Measurements from ENCODE around the gene OR1D2. TPM values are rescaled to one million over a fixed set of nuclear protein-coding genes. Genes with fewer than 3 reads are reported as not detected.
"Not testable (repeated sequence)": the region's sequence is repeated elsewhere in the genome, so short reads cannot be mapped to it uniquely, and the experiment has no call there.

OR1D2 gene, protein sequence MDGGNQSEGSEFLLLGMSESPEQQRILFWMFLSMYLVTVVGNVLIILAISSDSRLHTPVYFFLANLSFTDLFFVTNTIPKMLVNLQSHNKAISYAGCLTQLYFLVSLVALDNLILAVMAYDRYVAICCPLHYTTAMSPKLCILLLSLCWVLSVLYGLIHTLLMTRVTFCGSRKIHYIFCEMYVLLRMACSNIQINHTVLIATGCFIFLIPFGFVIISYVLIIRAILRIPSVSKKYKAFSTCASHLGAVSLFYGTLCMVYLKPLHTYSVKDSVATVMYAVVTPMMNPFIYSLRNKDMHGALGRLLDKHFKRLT
- total RNA-seq, result not detected

DNA sequence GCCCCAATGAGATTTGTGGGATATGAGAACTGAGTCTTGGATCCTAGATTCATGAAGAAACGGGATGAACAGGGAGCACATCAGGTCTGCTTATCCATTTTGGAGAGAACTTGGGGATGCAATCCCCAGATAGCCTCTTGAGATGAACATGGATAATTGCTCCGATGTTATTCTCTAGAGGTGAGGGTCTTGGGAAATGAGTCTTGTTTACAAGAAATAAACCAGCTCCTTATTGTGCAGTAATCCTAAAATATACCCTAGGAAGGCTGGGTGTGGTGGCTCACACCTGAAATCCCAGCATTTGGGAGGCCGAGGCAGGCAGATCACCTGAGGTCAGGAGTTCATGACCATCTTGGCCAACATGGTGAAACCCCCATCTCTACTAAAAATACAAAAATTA, at the start of gene OR1D2:
OR1D2 (minus strand) TSS at position 101 of the 400 bp plus-strand sequence. CDS start 11,426 bp downstream, outside the sequence.
- Histone ChIP-seq H3K4me1 (no peaks in the 10 kb centered on the region), H3K36me3 (no peaks in the 10 kb centered on the region), H3K27me3 (no peaks in the 10 kb centered on the region), H3K4me3 (no peak within 1 kb of the TSS), H3K9me3 (peaks cover 0 to 9% (median 2%) of the 10 kb centered on the region in 4 donors), H3K27ac (no peak within 1 kb of the TSS)
- no peak for TF ChIP-seq EP300 (IDR thresholded peaks at IDR 0.05)
- no peak for TF ChIP-seq POLR2AphosphoS5 (IDR thresholded peaks at IDR 0.05)
- TF ChIP-seq, protein P1, sequence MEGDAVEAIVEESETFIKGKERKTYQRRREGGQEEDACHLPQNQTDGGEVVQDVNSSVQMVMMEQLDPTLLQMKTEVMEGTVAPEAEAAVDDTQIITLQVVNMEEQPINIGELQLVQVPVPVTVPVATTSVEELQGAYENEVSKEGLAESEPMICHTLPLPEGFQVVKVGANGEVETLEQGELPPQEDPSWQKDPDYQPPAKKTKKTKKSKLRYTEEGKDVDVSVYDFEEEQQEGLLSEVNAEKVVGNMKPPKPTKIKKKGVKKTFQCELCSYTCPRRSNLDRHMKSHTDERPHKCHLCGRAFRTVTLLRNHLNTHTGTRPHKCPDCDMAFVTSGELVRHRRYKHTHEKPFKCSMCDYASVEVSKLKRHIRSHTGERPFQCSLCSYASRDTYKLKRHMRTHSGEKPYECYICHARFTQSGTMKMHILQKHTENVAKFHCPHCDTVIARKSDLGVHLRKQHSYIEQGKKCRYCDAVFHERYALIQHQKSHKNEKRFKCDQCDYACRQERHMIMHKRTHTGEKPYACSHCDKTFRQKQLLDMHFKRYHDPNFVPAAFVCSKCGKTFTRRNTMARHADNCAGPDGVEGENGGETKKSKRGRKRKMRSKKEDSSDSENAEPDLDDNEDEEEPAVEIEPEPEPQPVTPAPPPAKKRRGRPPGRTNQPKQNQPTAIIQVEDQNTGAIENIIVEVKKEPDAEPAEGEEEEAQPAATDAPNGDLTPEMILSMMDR (IDR thresholded peaks at IDR 0.05), result no peak
- no peak for TF ChIP-seq POLR2A (IDR thresholded peaks at IDR 0.05)
- DNase-seq, result no peak
- WGBS, 2 donors, result 65 to 79% methylated on average over 3 of the region's 3 CpGs
- ATAC-seq (ENCODE audit: low FRiP score in 2 of 2), result no peak

DNA sequence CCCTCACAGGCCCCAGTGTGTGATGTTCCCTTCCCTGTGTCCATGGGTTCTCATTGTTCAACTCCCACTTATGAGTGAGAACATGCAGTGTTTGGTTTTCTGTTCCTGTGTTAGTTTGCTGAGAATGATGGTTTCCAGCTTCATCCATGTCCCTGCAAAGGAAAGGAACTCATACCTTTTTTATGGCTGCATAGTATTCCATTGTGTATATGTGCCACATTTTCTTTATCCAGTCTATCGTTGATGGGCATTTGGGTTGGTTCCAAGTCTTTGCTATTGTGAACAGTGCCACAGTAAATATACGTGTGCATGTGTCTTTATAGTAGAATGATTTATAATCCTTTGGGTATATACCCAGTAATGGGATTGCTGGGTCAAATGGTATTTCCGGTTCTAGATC, 33.3 kb upstream of the OR1D2 start:
- not testable (repeated sequence) for H3K27me3 ChIP-seq; H3K9me3 ChIP-seq; H3K27ac ChIP-seq; H3K36me3 ChIP-seq; DNase-seq; ATAC-seq (ENCODE audit: low FRiP score in 2 of 2); H3K4me3 ChIP-seq; H3K4me1 ChIP-seq
- 79 to 81% methylated on average over 3 of the region's 3 CpGs for WGBS, 2 donors

DNA sequence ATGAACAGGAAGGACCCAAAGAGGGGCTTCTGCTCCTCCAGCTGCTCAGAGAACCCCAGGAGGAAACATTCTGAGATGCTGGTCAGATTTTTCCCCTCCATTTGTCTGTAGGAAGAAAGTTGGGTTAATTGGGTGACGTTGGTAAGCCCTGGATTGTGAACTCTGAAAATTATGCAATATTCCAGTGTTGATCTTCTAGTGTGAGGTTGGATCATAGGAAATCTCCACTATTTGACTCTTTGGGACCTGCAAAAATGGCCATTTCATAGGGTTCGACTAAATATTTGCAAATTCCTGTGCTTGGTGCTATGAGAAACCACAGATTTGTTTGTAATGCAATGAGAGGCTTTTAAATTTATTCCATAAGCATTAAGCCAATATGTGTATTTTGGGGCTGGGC, 23.2 kb upstream of the OR1D2 start, which contains the start of gene OR1G1:
OR1G1 (minus strand) TSS at position 101 of the 400 bp plus-strand sequence; CDS start at position 101, 0 bp downstream.
- WGBS, 2 donors, result 83 to 86% methylated on average over 2 of the region's 2 CpGs
- H3K36me3 ChIP-seq, result no peaks in the 10 kb centered on the region
- H3K4me1 ChIP-seq, result no peaks in the 10 kb centered on the region
- TF ChIP-seq EP300 (IDR thresholded peaks at IDR 0.05), result no peak
- TF ChIP-seq, protein P1 (IDR thresholded peaks at IDR 0.05), result no peak
- no peak for TF ChIP-seq POLR2AphosphoS5 (IDR thresholded peaks at IDR 0.05)
- no peak for TF ChIP-seq POLR2A (IDR thresholded peaks at IDR 0.05)
- H3K27me3 ChIP-seq, result no peaks in the 10 kb centered on the region
- H3K27ac ChIP-seq, result no peak within 1 kb of the TSS
- H3K9me3 ChIP-seq, result no peaks in the 10 kb centered on the region
- ATAC-seq (ENCODE audit: low FRiP score in 2 of 2), result no peak
- DNase-seq, result no peak
- no peak within 1 kb of the TSS for H3K4me3 ChIP-seq

DNA sequence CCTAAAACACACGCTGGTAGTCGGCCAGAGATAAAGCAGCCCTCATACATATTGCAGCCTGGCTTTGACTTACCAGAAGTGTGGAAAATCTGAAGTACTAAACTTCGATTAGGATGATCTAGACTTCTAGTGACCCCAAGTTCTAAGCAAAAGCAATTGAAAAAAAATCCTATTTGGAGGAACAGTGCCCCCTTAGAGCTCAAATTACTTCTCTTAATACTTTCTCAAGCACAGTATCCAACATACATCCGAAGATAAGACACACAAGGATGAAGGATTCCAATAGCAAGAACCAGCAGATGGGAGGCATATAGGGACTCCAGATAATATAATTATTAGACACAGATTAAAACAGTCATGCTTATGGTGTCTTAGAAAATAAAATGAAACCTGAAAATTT, 30.4 kb downstream of the OR1D2 start:
- not testable (repeated sequence) for H3K4me3 ChIP-seq; DNase-seq; H3K9me3 ChIP-seq; H3K27ac ChIP-seq; H3K36me3 ChIP-seq; H3K27me3 ChIP-seq; ATAC-seq (ENCODE audit: low FRiP score in 2 of 2); H3K4me1 ChIP-seq
- 71 to 79% methylated on average over 4 of the region's 4 CpGs for WGBS, 2 donors

DNA sequence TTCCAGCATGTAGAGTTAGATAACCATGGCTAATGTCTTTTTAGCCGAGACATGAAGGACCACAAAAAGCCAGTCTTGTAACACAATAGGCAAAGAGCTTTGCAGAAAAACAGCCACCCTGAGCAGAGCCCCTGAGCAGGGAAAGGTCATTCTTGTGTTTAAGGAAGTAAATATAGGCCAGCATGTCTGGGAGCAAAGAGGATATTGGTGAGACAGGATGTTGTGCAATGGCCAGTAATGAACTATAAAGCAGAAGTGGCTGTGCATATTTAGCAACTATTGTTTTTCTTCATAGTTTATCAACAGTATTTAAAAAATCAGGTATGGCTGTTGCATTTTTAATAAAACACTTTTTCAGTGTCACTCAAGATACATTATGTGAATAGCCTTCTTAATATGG, 39.0 kb downstream of the OR1D2 start:
- not testable (repeated sequence) for H3K27me3 ChIP-seq, H3K36me3 ChIP-seq, H3K4me3 ChIP-seq, H3K27ac ChIP-seq, H3K9me3 ChIP-seq, DNase-seq, H3K4me1 ChIP-seq
- WGBS, 2 donors, result 18% methylated on average over 1 of the region's 1 CpG; no CpG with 5 or more reads in 1 of the 2 donors
- peak in 1 of 2 donors; percentile 65 for ATAC-seq (ENCODE audit: low FRiP score in 2 of 2)

DNA sequence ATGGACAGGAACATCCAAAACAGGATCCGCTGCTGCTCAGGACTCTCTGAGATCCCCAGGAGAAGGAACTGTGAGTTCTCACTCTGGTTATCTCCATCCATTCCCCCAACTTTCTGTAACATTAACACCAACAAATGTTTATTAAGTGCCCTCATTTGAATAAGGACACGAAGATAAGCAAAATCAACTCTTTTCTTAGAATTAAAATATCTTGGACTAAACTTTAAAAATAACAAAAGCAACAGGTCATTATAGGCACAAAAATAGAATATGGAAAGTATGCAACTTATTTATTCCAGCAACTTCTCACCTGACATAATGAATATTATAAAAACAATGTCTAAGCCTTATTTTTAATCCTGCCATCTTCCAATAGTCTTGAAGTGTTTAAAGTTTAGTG, 40.7 kb downstream of the OR1D2 start, which contains the start of gene OR1D5:
OR1D5 (minus strand) TSS at position 101 of the 400 bp plus-strand sequence; CDS start at position 101, 0 bp downstream.
- not testable (repeated sequence) for H3K4me3 ChIP-seq; H3K9me3 ChIP-seq; H3K27ac ChIP-seq; DNase-seq; ATAC-seq (ENCODE audit: low FRiP score in 2 of 2); H3K36me3 ChIP-seq; H3K27me3 ChIP-seq; H3K4me1 ChIP-seq
- 71% methylated on average over 1 of the region's 2 CpGs; no CpG with 5 or more reads in 1 of the 2 donors for WGBS, 2 donors

DNA sequence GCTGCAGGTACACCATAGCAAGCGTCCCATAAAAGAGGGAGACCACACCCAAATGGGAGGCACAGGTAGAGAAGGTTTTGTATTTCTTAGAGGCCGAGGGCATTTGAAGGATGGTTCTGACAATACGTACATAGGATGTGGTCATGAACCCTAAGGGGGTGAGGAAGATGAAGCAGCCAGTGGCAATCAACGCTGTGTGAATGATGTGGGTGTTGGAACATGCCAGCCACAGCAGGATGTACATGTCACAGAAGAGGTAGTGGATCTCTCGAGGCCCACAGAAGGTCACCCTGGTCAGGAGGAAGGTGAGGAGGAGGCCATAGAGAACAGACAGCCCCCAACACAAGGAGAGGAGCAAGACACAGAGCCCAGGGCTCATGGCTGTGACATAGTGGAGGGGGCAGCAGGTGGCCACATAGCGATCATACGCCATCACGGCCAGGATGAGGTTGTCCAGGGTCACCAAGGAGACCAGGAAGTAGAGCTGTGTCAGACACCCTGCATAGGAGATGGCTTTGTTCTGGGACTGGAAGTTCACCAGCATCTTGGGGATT, 41.3 kb downstream of the OR1D2 start:
- not testable (repeated sequence) for H3K4me1 ChIP-seq, H3K27me3 ChIP-seq, H3K4me3 ChIP-seq, H3K9me3 ChIP-seq, DNase-seq, H3K36me3 ChIP-seq, H3K27ac ChIP-seq
- WGBS, 2 donors, result 76 to 90% methylated on average over 5 to 8 of the region's 8 CpGs
- ATAC-seq (ENCODE audit: low FRiP score in 2 of 2), result peak; percentile 32 to 55

DNA sequence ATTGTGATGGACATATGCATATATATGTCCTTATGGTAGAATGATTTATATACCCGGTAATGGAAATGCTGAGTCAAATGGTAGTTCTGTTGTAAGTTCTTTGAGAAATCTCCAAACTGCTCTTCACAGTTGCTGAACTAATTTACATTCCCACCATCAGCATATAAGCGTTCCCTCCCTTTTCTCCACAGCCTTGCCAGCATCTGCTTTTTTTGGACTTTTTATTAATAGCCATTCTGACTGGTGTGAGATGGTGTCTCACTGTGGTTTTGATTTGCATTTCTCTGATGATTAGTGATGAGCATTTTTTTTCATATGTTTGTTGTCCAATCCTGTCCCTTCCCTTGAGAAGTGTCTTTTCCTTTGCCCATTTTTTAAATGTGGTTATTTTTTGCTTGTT, 49.4 kb downstream of the OR1D2 start:
- not testable (repeated sequence) for H3K27me3 ChIP-seq; H3K4me3 ChIP-seq; DNase-seq; H3K36me3 ChIP-seq; ATAC-seq (ENCODE audit: low FRiP score in 2 of 2); H3K27ac ChIP-seq; H3K9me3 ChIP-seq; H3K4me1 ChIP-seq
- 95 to 100% methylated on average over 1 of the region's 2 CpGs for WGBS, 2 donors

Data from upper lobe of left lung (tissue), 6 donors.